SK-N-SH treated with all-trans-retinoic acid at 6 μM for 48 hours (cell line): Measurements from ENCODE around the gene PHF21B.

Source experiments
- ATAC-seq: fragments of 200-7000 bp; cut with Tn5 transposase; 3 replicates; pipeline ENCODE4 v1.9.1; 2020; ENCODE audit warnings: mild to moderate bottlenecking, moderate library complexity
- ARNTL ChIP-seq: fragments of 450-650 bp; formaldehyde crosslinking; IDR thresholded peaks from 2 replicates; pipeline ENCODE4 v1.5.0; 2020; ENCODE audit warnings: low read depth, mild to moderate bottlenecking, moderate library complexity, borderline replicate concordance
- BACH2 ChIP-seq: fragments of 250-450 bp; sonication (Bioruptor Pico); IDR thresholded peaks from 2 replicates; pipeline ENCODE4 v1.9.0; 2021; ENCODE audit warnings: mild to moderate bottlenecking, borderline replicate concordance
- CSDC2 ChIP-seq: fragments of 250-450 bp; sonication (Bioruptor Pico); IDR thresholded peaks from 2 replicates; pipeline ENCODE4 v1.5.0; 2020; ENCODE audit warnings: mild to moderate bottlenecking, moderate library complexity
- ESRRG ChIP-seq: fragments of 250-450 bp; sonication (Bioruptor Pico); IDR thresholded peaks from 2 replicates; pipeline ENCODE4 v1.6.1; 2021; ENCODE audit warnings: mild to moderate bottlenecking
- GLIS3 ChIP-seq: fragments of 250-450 bp; sonication (Bioruptor Pico); IDR thresholded peaks from 2 replicates; pipeline ENCODE4 v1.5.0; 2020; ENCODE audit warnings: mild to moderate bottlenecking, moderate library complexity
- ISL1 ChIP-seq: fragments of 250-450 bp; sonication (Bioruptor Pico); IDR thresholded peaks from 2 replicates; pipeline ENCODE4 v2.1.2; 2022; ENCODE audit warnings: mild to moderate bottlenecking, moderate library complexity
- OSR1 ChIP-seq: fragments of 250-450 bp; sonication (Bioruptor Pico); IDR thresholded peaks from 2 replicates; pipeline ENCODE4 v1.8.0; 2022; ENCODE audit warnings: moderate library complexity, mild to moderate bottlenecking, inconsistent platforms
- PPARA ChIP-seq: fragments of 250-450 bp; sonication (Bioruptor Pico); IDR thresholded peaks from 2 replicates; pipeline ENCODE4 v1.5.0; 2020; ENCODE audit warnings: mild to moderate bottlenecking, borderline replicate concordance
- RARB ChIP-seq: fragments of 250-450 bp; sonication (Bioruptor Pico); IDR thresholded peaks from 2 replicates; pipeline ENCODE4 v1.8.0; 2021; ENCODE audit warnings: mild to moderate bottlenecking, moderate library complexity
- SNAI2 ChIP-seq: fragments of 250-450 bp; sonication (Bioruptor Pico); IDR thresholded peaks from 2 replicates; pipeline ENCODE4 v1.5.0; 2020; ENCODE audit warnings: mild to moderate bottlenecking, moderate library complexity
- TCF4 ChIP-seq: fragments of 250-450 bp; sonication (Bioruptor Pico); IDR thresholded peaks from 2 replicates; pipeline ENCODE4 v1.8.0; 2021; ENCODE audit warnings: mild to moderate bottlenecking, moderate library complexity, borderline replicate concordance
- TOX ChIP-seq: fragments of 250-450 bp; sonication (Bioruptor Pico); IDR thresholded peaks from 2 replicates; pipeline ENCODE4 v1.8.0; 2021; ENCODE audit warnings: mild to moderate bottlenecking, moderate library complexity, borderline replicate concordance
- ZC3H10 ChIP-seq: fragments of 250-450 bp; sonication (Bioruptor Pico); IDR thresholded peaks from 2 replicates; pipeline ENCODE4 v1.5.1; 2021; ENCODE audit warnings: mild to moderate bottlenecking, moderate library complexity
- ZFP3 ChIP-seq: fragments of 250-450 bp; sonication (Bioruptor Pico); IDR thresholded peaks from 2 replicates; pipeline ENCODE4 v1.5.0; 2020; ENCODE audit warnings: mild to moderate bottlenecking, moderate library complexity
- ZFP30 ChIP-seq: fragments of 450-650 bp; formaldehyde crosslinking; IDR thresholded peaks from 2 replicates; pipeline ENCODE4 v1.5.0; 2022; ENCODE audit warnings: mild to moderate bottlenecking, moderate library complexity
- ZNF565 ChIP-seq: fragments of 450-650 bp; formaldehyde crosslinking; conservative IDR thresholded peaks from 2 replicates; pipeline ENCODE4 v1.5.0; 2020; ENCODE audit warnings: low read depth, mild to moderate bottlenecking, moderate library complexity
- ZNF70 ChIP-seq: fragments of 450-650 bp; formaldehyde crosslinking; IDR thresholded peaks from 2 replicates; pipeline ENCODE4 v1.5.0; 2020; ENCODE audit warnings: mild to moderate bottlenecking, moderate library complexity
- ZNF8 ChIP-seq: fragments of 450-650 bp; formaldehyde crosslinking; IDR thresholded peaks from 2 replicates; pipeline ENCODE4 v1.5.0; 2020; ENCODE audit warnings: mild to moderate bottlenecking, moderate library complexity
- TF ChIP-seq, protein P1 (sequence below): fragments of 250-450 bp; sonication (Bioruptor Pico); IDR thresholded peaks from 2 replicates; pipeline ENCODE4 v1.8.0; 2021; ENCODE audit warnings: low read depth, mild to moderate bottlenecking, moderate library complexity, borderline replicate concordance
- TF ChIP-seq, protein P2 (sequence below): fragments of 250-450 bp; sonication (Bioruptor Pico); IDR thresholded peaks from 2 replicates; pipeline ENCODE4 v1.5.1; 2021; ENCODE audit warnings: mild to moderate bottlenecking, moderate library complexity
- TF ChIP-seq, protein P3 (sequence below): fragments of 250-450 bp; sonication (Bioruptor Pico); IDR thresholded peaks from 2 replicates; pipeline ENCODE4 v1.8.0; 2020; ENCODE audit warnings: mild to moderate bottlenecking, moderate library complexity, borderline replicate concordance
- TF ChIP-seq, protein P4 (sequence below): fragments of 250-450 bp; sonication (Bioruptor Pico); IDR thresholded peaks from 2 replicates; pipeline ENCODE4 v1.5.1; 2020; ENCODE audit warnings: low read depth, mild to moderate bottlenecking, moderate library complexity
- TF ChIP-seq, protein P5 (sequence below): fragments of 250-450 bp; sonication (Bioruptor Pico); IDR thresholded peaks from 2 replicates; pipeline ENCODE4 v1.5.0; 2020; ENCODE audit warnings: mild to moderate bottlenecking, moderate library complexity

The PHF21B gene

DNA sequence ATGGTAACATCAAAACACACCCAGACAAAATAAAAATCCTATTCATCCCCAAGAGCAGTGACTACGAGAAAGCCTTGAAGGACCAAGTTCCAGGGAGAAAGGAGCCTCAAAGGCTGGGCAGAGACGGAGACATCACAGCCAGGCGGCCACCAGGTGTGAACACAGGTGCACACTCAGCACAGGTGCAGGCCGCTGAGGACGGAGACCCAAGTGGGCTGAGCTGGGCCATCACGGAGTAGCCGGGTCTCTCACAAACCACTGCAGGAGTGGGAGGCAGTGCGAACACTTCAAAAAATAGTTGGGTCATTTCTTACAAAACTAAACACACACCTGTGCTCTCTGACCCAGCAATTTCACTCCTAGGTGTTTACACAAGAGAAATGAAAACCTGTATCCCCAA is 72.6 kb downstream of the PHF21B start (continued):
- TF ChIP-seq, protein P1, sequence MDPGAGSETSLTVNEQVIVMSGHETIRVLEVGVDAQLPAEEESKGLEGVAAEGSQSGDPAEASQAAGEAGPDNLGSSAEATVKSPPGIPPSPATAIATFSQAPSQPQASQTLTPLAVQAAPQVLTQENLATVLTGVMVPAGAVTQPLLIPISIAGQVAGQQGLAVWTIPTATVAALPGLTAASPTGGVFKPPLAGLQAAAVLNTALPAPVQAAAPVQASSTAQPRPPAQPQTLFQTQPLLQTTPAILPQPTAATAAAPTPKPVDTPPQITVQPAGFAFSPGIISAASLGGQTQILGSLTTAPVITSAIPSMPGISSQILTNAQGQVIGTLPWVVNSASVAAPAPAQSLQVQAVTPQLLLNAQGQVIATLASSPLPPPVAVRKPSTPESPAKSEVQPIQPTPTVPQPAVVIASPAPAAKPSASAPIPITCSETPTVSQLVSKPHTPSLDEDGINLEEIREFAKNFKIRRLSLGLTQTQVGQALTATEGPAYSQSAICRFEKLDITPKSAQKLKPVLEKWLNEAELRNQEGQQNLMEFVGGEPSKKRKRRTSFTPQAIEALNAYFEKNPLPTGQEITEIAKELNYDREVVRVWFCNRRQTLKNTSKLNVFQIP, result no peak
- no peak for TF ChIP-seq ZC3H10
- TF ChIP-seq, protein P2, sequence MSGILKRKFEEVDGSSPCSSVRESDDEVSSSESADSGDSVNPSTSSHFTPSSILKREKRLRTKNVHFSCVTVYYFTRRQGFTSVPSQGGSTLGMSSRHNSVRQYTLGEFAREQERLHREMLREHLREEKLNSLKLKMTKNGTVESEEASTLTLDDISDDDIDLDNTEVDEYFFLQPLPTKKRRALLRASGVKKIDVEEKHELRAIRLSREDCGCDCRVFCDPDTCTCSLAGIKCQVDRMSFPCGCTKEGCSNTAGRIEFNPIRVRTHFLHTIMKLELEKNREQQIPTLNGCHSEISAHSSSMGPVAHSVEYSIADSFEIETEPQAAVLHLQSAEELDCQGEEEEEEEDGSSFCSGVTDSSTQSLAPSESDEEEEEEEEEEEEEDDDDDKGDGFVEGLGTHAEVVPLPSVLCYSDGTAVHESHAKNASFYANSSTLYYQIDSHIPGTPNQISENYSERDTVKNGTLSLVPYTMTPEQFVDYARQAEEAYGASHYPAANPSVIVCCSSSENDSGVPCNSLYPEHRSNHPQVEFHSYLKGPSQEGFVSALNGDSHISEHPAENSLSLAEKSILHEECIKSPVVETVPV (CRISPR knock-in tag), result no peak
- TF ChIP-seq ZNF70 (CRISPR knock-in tag), result no peak
- no peak for TF ChIP-seq RARB
- TF ChIP-seq OSR1 (CRISPR knock-in tag), result no peak
- no peak for TF ChIP-seq ZFP30 (CRISPR knock-in tag)
- no peak for TF ChIP-seq SNAI2
- no peak for TF ChIP-seq ZFP3

DNA sequence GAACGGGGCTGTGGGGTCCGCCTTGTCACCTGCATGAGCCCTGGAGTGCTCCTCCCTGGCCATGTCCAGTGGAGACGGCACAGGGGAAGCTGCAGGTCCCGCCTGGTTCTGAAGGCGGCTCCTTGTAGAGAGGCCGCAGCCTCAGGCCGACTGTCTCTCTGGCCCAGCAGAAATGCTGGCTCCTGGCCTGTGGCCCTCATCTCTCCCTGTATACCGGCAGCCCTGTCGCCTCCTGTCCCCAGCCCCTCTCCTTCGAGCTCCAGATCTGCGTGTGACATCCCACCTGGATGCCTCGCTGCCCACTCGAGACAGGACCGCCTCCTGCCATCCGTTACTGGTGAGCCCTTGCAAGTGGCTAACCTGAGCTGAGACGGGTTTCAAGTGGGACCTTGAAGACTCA is 73.6 kb downstream of the PHF21B start:
- TF ChIP-seq ZC3H10 (no peak), ZNF8 (no peak), ARNTL (CRISPR knock-in tag) (no peak), ISL1 (CRISPR knock-in tag) (no peak)

DNA sequence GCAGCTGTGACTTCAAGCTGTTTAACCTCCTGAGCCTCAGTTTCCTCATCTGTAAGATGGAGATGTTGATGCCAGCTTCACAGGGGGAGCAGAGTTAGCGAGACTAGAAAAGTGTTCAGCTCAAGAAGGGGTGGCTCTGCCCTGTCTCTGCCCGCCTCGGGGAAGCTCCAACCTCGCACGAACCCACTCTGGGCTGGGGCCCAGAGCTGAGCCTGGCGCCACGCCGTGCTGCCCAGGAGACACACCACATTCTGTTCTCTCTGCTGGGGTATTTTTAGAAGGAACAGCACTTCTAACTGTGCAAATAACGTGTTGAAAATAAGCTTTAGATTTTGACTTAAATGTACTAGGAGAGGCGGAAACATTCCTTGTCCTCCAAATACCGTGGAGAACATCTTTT is 74.1 kb downstream of the PHF21B start:
- TF ChIP-seq GLIS3 (CRISPR knock-in tag) (no peak), RARB (no peak), TOX (no peak), CSDC2 (CRISPR knock-in tag) (no peak), PPARA (CRISPR knock-in tag) (no peak), OSR1 (CRISPR knock-in tag) (no peak), ZC3H10 (no peak), ESRRG (no peak), ZFP30 (CRISPR knock-in tag) (no peak), ARNTL (CRISPR knock-in tag) (no peak), BACH2 (CRISPR knock-in tag) (no peak)
- TF ChIP-seq, protein P3, sequence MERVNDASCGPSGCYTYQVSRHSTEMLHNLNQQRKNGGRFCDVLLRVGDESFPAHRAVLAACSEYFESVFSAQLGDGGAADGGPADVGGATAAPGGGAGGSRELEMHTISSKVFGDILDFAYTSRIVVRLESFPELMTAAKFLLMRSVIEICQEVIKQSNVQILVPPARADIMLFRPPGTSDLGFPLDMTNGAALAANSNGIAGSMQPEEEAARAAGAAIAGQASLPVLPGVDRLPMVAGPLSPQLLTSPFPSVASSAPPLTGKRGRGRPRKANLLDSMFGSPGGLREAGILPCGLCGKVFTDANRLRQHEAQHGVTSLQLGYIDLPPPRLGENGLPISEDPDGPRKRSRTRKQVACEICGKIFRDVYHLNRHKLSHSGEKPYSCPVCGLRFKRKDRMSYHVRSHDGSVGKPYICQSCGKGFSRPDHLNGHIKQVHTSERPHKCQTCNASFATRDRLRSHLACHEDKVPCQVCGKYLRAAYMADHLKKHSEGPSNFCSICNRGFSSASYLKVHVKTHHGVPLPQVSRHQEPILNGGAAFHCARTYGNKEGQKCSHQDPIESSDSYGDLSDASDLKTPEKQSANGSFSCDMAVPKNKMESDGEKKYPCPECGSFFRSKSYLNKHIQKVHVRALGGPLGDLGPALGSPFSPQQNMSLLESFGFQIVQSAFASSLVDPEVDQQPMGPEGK (CRISPR knock-in tag), result no peak
- TF ChIP-seq, protein P4, sequence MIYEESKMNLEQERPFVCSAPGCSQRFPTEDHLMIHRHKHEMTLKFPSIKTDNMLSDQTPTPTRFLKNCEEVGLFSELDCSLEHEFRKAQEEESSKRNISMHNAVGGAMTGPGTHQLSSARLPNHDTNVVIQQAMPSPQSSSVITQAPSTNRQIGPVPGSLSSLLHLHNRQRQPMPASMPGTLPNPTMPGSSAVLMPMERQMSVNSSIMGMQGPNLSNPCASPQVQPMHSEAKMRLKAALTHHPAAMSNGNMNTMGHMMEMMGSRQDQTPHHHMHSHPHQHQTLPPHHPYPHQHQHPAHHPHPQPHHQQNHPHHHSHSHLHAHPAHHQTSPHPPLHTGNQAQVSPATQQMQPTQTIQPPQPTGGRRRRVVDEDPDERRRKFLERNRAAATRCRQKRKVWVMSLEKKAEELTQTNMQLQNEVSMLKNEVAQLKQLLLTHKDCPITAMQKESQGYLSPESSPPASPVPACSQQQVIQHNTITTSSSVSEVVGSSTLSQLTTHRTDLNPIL (CRISPR knock-in tag), result no peak
- TF ChIP-seq, protein P5, sequence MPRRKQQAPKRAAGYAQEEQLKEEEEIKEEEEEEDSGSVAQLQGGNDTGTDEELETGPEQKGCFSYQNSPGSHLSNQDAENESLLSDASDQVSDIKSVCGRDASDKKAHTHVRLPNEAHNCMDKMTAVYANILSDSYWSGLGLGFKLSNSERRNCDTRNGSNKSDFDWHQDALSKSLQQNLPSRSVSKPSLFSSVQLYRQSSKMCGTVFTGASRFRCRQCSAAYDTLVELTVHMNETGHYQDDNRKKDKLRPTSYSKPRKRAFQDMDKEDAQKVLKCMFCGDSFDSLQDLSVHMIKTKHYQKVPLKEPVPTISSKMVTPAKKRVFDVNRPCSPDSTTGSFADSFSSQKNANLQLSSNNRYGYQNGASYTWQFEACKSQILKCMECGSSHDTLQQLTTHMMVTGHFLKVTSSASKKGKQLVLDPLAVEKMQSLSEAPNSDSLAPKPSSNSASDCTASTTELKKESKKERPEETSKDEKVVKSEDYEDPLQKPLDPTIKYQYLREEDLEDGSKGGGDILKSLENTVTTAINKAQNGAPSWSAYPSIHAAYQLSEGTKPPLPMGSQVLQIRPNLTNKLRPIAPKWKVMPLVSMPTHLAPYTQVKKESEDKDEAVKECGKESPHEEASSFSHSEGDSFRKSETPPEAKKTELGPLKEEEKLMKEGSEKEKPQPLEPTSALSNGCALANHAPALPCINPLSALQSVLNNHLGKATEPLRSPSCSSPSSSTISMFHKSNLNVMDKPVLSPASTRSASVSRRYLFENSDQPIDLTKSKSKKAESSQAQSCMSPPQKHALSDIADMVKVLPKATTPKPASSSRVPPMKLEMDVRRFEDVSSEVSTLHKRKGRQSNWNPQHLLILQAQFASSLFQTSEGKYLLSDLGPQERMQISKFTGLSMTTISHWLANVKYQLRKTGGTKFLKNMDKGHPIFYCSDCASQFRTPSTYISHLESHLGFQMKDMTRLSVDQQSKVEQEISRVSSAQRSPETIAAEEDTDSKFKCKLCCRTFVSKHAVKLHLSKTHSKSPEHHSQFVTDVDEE, result no peak
- no peak for ATAC-seq

More for the DNA sequence above, 73.6 kb downstream of the PHF21B start:
- no peak for ATAC-seq

DNA sequence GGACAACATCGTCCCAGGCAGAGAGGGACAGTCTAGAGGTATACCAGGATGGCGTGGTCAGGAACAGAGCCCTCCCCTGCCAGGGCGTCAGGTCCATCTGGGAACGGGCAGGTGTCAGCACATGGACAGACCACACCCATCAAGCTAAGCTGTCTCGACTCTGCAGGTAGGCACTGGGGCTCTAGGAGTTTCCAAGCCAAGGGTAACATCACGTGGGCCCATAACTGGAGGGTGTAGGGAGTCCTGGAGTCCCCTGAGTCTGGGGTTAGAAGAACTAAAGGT is 75.4 kb downstream of the PHF21B start:
- no peak for ATAC-seq
- TF ChIP-seq ZC3H10, result no peak
- TF ChIP-seq, protein P4 (CRISPR knock-in tag), result no peak
- no peak for TF ChIP-seq PPARA (CRISPR knock-in tag)
- TF ChIP-seq RARB, result no peak
- TF ChIP-seq, protein P3 (CRISPR knock-in tag), result no peak
- TF ChIP-seq ZNF8, result no peak
- no peak for TF ChIP-seq ZNF70 (CRISPR knock-in tag)
- no peak for TF ChIP-seq BACH2 (CRISPR knock-in tag)
- TF ChIP-seq CSDC2 (CRISPR knock-in tag), result no peak
- no peak for TF ChIP-seq TCF4 (CRISPR knock-in tag)
- no peak for TF ChIP-seq ZFP3
- no peak for TF ChIP-seq TOX
- no peak for TF ChIP-seq OSR1 (CRISPR knock-in tag)
- TF ChIP-seq ZNF565 (CRISPR knock-in tag), result no peak
- no peak for TF ChIP-seq GLIS3 (CRISPR knock-in tag)
- TF ChIP-seq ISL1 (CRISPR knock-in tag), result no peak
